NCI-H1048 (cell line): Measurements from ENCODE around the gene RALGAPA2.
"Not testable (repeated sequence)": the region's sequence is repeated elsewhere in the genome, so short reads cannot be mapped to it uniquely, and the experiment has no call there.

ENCODE experiments used
- DNase-seq: peaks from one replicate; lab custom pipeline; 2025; lab: John Stamatoyannopoulos, UW

RALGAPA2 gene

GRCh38 chr20:20367575-20368417, 344.6 kb downstream of the RALGAPA2 start, which contains the start of gene INSM1:
TSS of gene INSM1 (plus strand) at chr20:20368104. CDS start at chr20:20368268, 164 bp downstream.
- no peak for DNase-seq

- DNase-seq = no peak
Observed at GRCh38 chr20:20366876-20367574, 345.4 kb downstream of the RALGAPA2 start.

DNA sequence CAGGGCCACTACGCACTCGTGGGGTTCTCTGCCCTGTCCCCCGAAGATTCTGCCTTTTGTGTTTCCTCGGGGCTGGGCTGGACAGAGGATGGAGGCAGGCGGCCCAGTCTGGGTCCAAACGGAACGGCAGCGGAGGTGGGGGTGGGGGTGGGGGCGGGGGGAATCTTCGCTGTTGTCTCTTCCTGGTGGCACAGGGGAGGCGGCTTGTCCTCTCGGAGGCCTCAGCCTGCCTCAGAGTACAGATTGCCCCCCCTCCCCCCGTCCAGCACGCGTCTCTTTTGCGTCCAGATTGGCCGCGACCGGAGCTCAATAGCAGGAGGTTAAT, 345.9 kb downstream of the RALGAPA2 start:
- no peak for DNase-seq

DNA sequence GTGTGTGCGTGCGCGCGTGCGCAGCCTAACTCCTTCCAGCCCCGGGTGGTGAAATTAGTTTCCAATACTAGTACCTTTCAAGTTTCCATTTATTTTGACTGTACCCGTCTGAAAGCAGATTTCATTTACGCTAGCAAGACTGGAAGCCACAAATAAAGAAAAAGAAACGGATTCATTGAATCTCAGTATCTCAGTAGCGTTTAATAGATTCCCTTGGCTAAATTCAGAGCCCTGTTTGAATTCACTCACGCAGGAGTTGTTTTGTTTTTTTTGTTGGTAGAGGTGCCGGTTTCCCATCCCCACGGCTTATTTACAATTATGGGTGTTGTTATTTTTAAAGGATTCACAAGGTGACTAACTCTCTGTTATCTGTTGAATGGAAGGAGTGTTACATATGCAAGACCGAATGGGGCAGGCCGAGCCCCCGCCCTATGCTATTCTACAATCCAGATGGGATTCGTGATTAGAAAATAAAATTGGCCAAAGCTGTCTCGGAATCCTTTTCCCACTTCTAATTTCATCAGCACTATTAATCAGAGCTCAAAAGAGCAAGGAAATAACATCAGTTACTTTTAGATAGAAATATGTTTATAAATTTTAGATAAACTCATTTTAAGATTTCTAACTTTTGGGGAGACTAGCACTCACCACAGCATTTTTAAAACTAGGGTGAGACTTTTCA, 346.8 kb downstream of the RALGAPA2 start:
- no peak for DNase-seq

DNA sequence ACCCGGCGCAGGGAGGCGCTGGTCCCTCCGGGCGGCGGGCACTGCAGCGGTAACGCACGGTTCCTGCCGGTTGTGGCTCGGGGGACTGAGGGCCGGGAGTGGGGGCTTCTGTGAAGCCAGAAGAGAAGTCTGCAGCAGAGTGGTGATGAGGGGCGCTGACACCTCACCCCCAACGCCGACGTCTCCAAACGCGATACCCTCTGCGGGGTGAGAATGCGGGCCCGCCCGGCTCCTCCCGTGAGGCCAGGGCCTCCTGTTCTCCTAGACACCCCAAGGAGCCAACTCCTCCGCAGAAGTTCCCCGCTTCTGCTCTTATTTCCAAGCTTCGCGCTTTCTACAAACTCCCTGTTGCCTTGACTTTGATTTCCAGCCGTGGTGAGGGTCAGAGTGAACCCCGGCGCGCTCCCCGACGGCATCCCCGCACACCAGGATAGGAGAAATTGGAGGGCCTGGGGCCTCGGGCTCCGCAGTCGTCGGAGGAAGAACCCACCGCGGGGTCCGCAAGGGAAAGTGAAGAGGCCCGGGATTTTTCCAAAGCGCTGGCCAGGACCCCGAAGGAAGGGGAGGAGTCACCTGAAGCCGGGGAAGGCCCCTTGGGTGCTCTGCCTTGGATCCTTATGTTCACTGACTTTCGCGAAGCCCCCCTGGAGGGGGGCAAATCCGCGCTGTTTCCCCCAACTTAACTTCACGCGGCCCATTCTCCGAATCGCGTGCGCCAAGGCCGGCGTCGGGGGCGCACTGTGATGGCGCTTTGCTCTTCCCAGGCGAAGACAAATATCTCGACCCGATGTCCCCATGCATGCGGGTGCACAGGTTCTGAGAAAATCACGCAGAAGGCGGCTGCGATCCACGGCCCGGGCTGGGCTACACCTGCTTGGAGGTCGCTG, 347.6 kb downstream of the RALGAPA2 start:
- DNase-seq = no peak

DNA sequence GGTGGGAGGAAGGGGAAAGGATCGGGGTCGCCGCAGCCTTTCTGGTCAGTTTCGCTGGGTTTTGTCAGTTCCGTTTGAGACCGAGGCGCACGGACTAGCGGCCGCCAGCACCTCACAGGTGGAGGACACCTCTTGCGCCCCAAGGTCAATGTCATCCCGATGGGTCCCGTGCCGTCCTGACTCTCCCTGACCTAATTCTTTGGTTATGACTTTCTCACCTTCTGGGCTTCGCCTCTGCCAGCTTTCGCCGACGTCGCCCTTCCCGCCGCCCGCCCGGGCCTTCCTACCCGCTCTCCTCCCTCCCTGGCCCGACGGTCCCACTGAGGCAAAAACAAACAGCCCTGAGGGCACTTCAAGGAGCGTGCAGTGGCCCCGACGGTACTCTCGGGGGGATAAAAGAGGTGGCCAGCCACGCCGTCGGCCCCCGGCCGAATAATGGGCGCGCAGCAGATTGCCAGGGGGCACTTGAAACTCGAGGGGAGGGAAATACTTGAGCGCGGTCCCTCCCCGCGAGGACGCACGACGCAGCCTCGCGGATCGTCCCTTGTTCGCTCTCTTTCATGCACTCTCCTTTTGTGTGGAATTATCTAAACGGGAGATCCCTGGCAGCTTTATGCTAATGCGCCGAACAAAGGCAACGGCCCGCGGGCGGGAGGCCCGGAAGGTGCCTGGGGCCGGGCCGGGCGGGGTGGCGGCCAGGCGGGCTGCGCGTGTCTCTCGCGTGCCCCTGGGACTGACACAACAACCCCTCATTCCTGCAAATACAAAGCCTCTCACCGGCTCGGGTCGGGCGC, 348.4 kb downstream of the RALGAPA2 start:
- DNase-seq = no peak

DNA sequence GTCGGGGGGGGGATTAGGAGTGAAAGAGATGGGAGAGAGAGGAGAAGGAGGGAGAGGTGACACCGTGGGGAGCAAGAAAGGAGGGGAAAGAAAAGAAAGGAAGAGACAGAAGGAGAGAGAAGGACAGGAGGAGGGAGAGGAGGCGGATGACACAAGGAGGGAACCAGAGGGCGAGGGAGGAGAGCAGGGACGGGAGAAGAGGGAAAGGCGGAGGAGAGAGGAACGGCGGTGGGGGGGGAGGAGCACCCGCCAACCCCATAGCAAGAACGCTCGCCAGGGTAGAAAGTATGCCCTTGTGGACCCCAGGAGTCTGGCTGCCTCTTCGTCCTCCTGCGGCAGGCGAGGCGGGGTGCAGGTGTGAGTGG, 349.0 kb downstream of the RALGAPA2 start:
- DNase-seq = no peak

GRCh38 chr20:20362774-20363433, 349.5 kb downstream of the RALGAPA2 start:
- no peak for DNase-seq

GRCh38 chr20:20360464-20360863, 352.0 kb downstream of the RALGAPA2 start:
- DNase-seq = peak; percentile 5

- no peak for DNase-seq
Observed at GRCh38 chr20:20359628-20360027, 352.8 kb downstream of the RALGAPA2 start.

DNA sequence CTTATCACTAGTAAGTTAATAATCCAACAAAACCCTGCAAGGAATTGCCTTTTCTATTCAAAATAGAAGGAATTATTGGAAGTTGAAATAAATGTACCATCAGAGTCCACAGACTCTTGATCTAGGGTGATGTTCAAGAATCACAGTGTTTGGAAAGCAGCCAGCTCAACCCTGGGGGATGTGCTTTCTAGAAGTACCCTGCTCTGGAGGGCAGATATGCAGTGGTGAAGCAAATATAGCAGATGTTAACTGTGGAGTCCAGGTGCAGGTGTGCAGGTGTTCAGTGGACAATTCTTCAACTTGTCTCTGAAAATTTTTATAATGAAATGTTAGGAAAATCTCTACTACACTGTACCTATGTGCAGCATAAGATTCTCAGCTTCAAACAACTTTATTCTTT, 353.6 kb downstream of the RALGAPA2 start:
- no peak for DNase-seq

DNA sequence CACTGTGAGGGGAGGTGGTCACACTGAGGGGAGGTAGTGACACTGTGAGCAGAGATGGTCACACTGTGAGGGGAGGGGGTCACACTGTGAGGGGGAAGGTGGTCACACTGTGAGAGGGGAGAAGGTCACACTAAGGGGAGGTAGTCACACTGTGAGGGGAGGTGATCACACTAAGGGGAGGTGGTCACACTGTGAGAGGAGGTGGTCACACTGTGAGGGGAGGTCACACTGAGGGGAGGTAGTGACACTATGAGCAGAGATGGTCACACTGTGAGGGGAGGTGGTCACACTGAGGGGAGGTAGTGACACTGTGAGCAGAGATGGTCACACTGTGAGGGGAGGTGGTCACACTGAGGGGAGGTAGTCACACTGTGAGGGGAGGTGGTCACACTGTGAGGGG, 356.9 kb downstream of the RALGAPA2 start:
- DNase-seq = not testable (repeated sequence)

DNA sequence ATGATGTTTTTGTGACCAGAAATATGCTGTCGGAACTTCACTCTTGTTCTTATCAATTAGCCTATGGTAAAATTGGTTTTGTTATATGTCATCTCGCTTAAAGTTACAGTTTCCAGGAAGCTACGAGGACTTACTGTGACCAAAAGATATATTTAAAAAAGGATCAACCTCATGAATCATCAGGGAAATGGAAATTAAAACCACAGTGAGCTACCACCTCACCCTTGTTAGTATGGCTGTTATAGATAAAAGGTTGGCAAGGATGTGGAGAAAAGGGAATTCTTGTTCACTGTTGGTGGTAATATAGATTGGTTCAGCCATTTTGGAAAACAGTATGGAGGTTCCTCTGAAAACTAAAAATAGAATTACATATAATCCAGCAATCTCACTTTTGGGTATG, 358.9 kb downstream of the RALGAPA2 start:
- no peak for DNase-seq

DNA sequence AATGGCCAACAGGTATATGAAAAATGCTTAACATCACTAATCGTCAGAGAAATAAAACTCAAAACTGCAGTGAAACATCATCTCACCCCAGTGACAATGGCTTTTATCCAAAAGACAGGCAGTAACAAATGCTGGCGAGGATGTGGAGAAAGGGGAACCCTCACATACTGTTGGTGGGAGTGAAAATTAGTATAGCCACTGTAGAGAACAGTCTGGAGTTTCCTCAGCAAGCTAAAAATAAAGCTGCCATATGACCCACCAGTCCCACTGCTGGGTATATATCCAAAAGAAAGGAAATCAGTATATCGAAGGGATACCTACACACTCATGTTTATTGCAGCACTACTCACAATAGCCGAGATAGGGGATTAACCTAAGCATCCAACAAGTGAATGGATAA, 368.0 kb downstream of the RALGAPA2 start:
- no peak for DNase-seq

DNA sequence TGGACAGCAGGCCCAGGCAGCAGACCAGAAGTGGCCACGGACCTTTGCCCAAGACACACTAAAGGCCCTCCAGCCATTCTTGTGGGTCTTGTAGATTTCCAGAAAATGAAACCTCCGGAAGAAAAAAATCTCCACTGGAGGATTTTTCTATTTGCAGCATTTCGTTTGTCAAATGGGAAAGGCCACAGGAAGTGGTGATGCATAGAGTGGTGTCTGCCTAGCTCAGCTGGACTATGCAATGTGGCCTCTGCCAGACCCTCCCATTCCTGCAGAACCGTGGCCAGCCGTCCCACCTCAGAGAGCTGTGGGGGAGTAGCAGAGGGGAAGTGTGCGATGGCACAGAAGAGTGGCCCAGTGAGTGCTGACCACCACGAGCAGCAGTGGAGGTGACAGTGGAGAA, 368.5 kb downstream of the RALGAPA2 start:
- DNase-seq = no peak
